Urinary bladder (tissue), 4 donors: Measurements from ENCODE around the gene CRELD2. TPM values are rescaled to one million over a fixed set of nuclear protein-coding genes. Genes with fewer than 3 reads are reported as not detected.

Experiments used
- DNase-seq: peaks from one replicate; pipeline ENCODE4 v3.0.0-alpha.2; 2015; ENCODE audit errors: extremely low spot score
- H3K27ac ChIP-seq: one replicate; pipeline ENCODE4 v1.5.1; 2013; ENCODE audit warnings: low read depth, mild to moderate bottlenecking, moderate library complexity
- H3K36me3 ChIP-seq: one replicate; pipeline ENCODE4 v1.6.1; 2013; ENCODE audit warnings: mild to moderate bottlenecking, moderate library complexity; ENCODE audit not compliant: insufficient read depth
- H3K4me1 ChIP-seq: one replicate; pipeline ENCODE4 v1.6.1; 2013; ENCODE audit warnings: mild to moderate bottlenecking, moderate library complexity; ENCODE audit not compliant: insufficient read depth
- H3K4me3 ChIP-seq: one replicate; pipeline ENCODE4 v1.5.1; 2013; ENCODE audit warnings: low read depth, low read length
- WGBS: extraction: QIAGEN DNeasy Blood & Tissue Kit; methylation state at CpG from one replicate; pipeline ENCODE4 v1.1.7; 2013; 5-methylcytosine and 5-hydroxymethylcytosine counted together
- polyA plus RNA-seq: library from polyadenylated mRNA; stranded (reverse); fragments of 200-250 nt; gene quantifications from one replicate; pipeline ENCODE4 v1.2.3, GENCODE V29; 2013
- total RNA-seq: library from RNA; depleted of rRNA; stranded (reverse); fragments of >200 nt; gene quantifications from one replicate; pipeline ENCODE4 v1.2.3, GENCODE V29; 2014
- donor health status: healthy with polysubstance abuse.
- donor health status: healthy.

The CRELD2 gene
- total and polyA plus RNA-seq, 2 donors = 19.3 to 37.3 TPM

DNA sequence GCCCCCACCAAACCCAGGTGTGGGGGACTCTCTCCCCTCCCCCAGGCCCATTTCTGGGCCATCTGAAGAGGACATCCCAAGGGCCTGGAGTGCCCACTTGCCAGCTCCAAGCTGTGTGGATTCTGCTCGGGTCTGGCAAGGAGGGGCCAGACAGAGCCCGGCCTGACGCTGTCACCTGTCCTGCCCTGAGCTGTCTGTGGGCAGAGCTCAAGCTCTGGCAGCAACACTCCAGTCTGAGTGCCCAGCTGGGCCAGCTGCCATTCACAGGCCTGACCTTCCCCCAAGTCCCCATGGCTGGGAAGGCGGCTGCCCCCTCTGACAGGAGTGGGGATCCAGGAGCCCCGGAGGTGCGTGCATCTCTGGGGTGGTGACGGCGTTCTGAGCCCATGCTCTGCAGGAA, 35.9 kb downstream of the CRELD2 start:
- 89% methylated on average over 8 of the region's 8 CpGs for WGBS
- Histone ChIP-seq H3K4me1 (no peaks in the 10 kb centered on the region), H3K36me3 (no peaks in the 10 kb centered on the region), H3K4me3 (no peak overlapping the region), H3K27ac (no peak overlapping the region)
- no peak for DNase-seq

DNA sequence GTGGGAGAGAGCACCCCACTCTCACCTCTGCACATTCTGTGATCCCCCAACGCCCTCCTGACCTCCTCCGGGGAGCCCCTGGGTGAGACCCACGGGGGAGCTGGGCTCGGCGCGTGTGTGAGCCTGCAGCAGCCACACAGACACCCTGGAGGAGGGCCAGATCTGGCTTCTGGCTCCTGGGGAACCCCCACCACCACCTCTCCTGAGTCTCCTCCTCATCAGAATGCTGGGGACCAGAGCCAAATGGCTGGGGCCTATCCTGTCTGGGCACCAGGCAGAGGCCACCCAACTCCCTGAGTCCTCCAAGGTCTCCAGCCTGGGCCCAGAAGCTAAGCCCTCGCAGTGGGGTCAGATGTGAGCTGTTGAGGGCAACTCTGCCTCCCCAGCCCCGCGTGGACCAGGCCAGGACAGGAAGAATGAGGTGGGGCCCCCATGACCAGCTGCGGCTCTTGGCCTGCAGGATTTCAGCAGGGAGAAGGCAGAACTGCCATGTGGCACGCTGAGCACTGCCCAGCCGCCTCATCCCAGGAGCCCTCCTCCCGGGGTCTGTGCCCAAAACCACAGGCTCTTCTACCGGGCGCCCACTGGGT, 36.7 kb downstream of the CRELD2 start:
- Histone ChIP-seq H3K27ac (no peak overlapping the region), H3K36me3 (no peaks in the 10 kb centered on the region), H3K4me1 (no peaks in the 10 kb centered on the region), H3K4me3 (no peak overlapping the region)
- 79% methylated on average over 15 of the region's 15 CpGs for WGBS
- no peak for DNase-seq

DNA sequence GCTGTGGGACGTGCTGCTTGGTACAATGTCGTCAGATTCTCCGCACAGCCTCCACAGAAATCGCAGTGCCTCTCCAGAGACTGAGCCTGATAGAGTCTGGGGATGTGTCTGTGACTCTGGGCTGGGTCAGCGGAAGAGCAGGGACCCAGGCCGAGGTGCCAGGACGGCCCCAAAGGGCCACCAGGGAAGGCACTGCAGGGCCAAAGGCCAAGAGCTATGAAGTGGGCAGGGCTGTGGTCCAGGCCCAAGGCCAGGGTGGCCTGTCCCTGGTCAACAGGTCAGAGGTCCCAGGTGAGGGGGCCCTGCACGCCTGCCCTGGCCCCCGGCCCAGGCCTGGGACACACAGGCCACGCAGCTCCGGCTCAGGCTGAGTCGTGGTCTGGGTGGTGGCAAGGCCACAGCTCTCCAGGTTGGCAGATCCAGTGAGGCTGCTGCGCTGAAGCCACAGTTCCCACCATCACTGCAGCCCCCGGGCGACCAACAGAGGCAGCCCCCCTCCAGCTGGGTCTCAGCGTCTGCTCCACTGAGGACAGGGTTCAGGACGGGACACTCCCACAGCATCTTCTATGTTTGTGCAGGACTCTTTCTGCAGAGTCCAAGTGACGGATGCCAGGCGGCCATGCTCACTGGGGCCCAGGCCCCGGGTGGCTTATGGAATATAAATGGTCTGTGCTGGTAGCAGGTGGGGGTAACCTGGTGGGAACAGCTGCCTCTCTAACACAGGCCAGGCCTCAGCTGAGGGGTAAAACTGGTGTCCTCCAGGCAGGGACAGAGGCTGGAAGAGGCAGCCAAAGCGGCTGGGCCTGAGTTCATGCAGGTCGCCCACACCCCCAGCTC, 37.4 kb downstream of the CRELD2 start:
- H3K27ac ChIP-seq = no peak overlapping the region
- H3K36me3 ChIP-seq = no peaks in the 10 kb centered on the region
- 93% methylated on average over 22 of the region's 22 CpGs for WGBS
- DNase-seq = no peak
- H3K4me3 ChIP-seq = no peak overlapping the region
- no peaks in the 10 kb centered on the region for H3K4me1 ChIP-seq

DNA sequence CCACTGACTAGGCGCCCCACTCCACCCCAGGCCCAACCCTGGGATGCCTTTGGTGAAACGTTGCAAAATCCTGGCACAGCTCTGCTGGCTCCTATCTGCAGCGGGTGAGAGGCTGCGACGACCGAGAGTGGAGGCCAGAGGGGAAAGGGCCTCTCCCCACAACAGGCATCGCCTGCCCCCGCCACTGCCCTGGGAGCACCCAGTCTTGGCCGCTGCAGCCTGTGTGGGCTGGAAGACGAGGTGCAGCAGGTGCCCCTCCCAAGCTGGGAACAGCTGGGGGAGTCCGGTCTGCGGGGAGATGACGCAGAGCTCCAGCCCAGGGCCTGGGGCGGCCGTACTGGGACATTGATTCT, 38.0 kb downstream of the CRELD2 start:
- 78% methylated on average over 15 of the region's 15 CpGs for WGBS
- Histone ChIP-seq H3K4me3 (no peak overlapping the region), H3K4me1 (no peaks in the 10 kb centered on the region), H3K27ac (no peak overlapping the region), H3K36me3 (no peaks in the 10 kb centered on the region)
- no peak for DNase-seq

DNA sequence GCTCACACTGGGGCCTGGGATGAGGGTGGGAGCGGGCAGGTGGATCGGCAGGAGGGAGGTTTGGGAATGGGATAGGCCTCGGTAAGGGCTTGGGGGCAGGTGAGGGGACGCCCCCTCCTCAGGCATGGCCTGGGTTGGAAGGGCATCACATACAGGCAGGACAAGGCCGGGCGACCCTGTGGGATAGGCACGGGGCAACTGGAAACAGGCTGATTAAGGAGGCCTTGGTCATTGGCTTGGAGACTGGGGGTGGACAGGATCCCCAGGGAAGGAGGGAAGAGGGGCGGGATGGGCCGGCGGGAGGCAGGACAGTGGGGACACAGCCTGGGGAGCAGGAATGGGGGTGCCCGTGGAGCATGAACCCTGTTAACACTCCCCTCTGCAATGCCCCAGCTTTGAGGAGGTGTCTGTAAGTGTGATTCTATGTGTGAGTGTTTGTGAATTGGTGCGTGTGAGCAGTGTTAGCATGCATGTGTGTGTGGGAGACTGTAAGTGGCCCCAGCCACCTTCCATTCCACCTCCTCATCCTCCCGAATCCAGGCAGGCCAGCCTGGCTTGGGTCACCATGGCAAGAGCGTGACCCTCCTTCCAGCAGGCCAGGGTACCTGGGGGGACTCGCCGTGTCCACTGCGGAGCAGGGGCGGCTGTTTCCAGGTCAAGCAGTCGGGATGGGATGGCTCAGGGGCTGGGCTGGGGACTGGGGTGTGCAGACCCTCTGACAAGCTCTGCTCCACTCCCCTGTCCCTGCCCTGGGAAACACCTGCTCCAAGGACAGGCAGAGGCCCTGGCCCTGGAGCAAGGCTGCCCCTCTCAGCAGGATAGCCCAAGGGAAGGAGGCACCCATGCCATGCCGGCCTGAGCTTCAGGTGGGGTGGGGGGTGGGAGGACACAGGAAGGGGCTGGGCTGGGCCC, 38.7 kb downstream of the CRELD2 start:
- no peak for DNase-seq
- Histone ChIP-seq H3K4me3 (no peak overlapping the region), H3K36me3 (no peaks in the 10 kb centered on the region), H3K4me1 (no peaks in the 10 kb centered on the region), H3K27ac (no peak overlapping the region)
- 89% methylated on average over 20 of the region's 20 CpGs for WGBS

DNA sequence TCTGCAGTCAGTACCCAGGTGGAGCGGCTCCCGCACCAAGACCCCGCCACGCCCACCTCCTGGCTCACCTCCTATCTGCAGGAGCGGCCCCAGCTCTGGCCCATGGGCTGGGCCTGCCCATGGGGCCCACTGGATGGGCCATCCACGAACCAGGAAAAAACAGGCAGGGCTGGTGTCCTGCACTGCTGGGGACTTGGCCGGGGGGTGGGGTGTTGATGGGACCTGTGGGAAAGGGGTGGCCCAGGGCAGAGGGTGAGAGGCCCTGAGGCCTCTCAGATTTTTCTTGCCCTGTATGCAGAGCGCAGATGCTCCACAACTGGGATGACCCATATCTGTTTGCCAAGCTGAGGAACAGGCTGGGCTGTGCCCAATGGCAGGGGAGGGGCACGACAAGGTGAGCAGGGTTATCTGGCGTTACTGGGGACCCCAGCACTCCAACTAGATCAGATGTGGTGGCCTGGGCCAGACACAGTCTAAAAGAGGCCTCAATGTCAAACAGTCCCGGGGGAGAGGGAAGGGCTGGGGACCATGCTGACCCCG, 39.5 kb downstream of the CRELD2 start:
- DNase-seq = no peak
- peaks cover 2% of the 10 kb centered on the region for H3K4me1 ChIP-seq
- H3K36me3 ChIP-seq = peaks cover 2% of the 10 kb centered on the region
- no peak overlapping the region for H3K4me3 ChIP-seq
- H3K27ac ChIP-seq = no peak overlapping the region
- WGBS = 80% methylated on average over 12 of the region's 12 CpGs

DNA sequence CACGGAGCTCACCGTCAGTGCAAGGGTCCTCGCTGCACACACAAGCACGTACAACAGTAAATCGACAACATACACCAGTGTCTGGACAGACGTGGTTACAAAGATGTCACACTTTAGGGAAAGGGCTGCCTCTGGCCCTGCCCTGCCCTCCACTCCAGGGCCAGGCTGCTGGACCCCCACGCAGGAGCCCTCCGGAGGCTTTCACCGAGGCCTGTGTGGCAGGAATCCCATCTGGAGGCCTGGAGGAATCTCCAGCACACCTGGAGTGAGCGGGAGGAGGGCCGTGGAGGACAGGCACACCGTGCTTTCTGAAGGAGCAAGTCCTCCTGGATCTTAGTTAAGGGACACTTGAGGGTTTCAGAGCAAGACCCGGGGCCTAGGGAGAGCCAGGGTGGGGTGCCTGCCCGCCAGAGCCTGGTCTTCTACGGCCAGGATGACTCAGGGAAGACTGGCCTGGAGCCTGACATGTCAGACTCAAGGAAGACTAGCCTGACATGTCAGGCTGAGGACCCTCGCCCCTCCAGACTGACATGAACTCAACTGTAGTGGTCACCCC, 40.0 kb downstream of the CRELD2 start:
- Histone ChIP-seq H3K27ac (no peak overlapping the region), H3K4me3 (no peak overlapping the region), H3K4me1 (peaks cover 5% of the 10 kb centered on the region), H3K36me3 (peaks cover 2% of the 10 kb centered on the region)
- DNase-seq = no peak
- WGBS = 86% methylated on average over 16 of the region's 16 CpGs

DNA sequence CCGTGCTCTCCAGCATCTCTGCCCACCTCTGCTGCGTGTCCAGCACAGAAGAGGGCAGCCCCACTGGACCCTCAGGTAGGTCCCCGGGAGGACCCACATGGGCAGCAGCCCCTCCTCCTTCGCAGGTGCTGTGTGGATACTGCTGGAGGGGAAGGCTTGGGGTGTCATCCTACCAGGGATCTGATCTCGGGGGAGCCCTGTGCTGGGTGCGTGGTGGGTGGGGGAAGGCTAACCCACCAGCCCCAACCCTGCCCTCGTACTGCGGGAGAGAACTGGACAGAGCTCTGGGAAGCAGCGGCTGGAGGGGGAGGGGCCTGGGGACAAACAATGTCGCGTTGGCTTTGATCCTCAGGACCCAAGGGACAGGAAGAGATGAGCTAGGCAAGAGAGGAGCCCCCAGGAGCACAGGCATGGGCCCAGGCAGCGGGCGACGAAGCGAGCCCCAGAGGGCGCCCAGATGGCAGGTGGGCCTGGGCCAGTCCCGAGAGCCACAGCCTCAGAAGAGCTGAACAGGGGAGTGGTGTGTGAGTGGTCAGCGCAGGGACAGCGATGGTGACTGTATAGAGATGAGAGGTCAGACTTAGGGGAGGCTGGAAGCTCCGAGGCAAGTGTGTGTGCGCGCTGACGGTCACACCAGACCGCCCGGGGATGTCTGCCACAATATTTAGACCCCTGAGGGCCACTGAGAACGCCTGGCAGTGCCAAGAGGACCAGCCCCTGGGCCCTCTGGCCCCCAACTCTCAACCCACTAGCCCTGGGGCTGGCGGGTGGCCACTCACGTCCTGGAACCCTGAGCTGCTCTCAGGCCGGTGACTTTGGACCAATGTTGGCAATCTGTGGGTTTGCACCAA, 40.7 kb downstream of the CRELD2 start:
- Histone ChIP-seq H3K36me3 (peaks cover 2% of the 10 kb centered on the region), H3K4me1 (peaks cover 5% of the 10 kb centered on the region), H3K27ac (no peak overlapping the region), H3K4me3 (peak overlapping the region; percentile 90)
- 80% methylated on average over 29 of the region's 29 CpGs for WGBS
- DNase-seq = no peak

DNA sequence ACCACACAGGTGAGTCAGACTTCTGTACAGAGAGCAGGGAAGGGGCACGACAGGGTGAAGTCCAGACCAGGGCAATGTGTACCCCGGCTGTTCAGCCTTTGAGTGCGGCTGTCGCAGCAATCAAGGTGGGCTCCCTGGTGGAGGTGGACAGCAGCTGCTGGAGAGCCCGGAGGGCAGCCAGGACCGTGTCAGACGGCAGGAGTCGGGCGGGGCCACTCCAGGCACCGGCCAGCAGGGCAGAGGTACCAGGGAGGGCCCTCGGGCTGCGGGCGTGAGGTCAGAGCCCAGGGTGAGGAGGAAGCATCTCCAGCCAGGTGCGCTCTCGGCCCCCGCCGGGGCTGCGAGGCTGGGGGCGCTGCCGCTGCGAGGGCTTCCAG, 41.3 kb downstream of the CRELD2 start:
- H3K4me1 ChIP-seq = peaks cover 5% of the 10 kb centered on the region
- no peak for DNase-seq
- H3K4me3 ChIP-seq = peak overlapping the region; percentile 90
- WGBS = 8% methylated on average over 21 of the region's 21 CpGs
- peak overlapping the region; percentile 55 for H3K27ac ChIP-seq
- H3K36me3 ChIP-seq = peaks cover 2% of the 10 kb centered on the region

DNA sequence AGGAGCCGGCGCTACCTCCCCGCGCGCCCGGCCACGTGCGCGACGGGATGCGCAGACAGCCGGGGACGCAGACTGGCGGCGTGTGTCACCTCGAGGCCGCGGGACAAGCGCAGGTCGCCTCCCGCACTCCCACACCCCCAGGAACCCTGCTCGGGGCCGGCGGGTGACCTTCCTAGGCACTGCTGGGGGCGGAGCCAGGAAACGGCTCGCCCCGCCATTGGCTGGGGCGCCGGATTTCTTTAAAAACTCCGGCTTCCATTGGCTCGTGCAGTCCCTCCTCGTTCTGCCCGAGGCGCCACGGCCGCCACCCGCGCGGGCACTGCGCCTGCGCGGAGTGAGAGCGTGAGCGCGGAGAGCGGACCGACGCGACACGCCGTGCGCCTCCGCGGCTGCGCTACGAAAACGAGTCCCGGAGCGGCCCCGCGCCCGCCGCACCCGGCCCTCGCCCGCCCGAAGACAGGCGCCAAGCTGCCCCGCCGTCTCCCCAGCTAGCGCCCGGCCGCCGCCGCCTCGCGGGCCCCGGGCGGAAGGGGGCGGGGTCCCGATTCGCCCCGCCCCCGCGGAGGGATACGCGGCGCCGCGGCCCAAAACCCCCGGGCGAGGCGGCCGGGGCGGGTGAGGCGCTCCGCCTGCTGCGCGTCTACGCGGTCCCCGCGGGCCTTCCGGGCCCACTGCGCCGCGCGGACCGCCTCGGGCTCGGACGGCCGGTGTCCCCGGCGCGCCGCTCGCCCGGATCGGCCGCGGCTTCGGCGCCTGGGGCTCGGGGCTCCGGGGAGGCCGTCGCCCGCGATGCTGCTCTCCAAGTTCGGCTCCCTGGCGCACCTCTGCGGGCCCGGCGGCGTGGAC, 41.9 kb downstream of the CRELD2 start, which contains the start of gene PIM3:
TSS of gene PIM3 (plus strand) at position 614 of the 846 bp plus-strand sequence. CDS start at position 790, 176 bp downstream.
- H3K36me3 ChIP-seq = peaks cover 2% of the 10 kb centered on the region
- DNase-seq = peak; percentile 82
- peak within 1 kb of the TSS; percentile 90 for H3K4me3 ChIP-seq
- H3K27ac ChIP-seq = peak within 1 kb of the TSS; percentile 96
- H3K4me1 ChIP-seq = peaks cover 5% of the 10 kb centered on the region
- under 1% methylated on average over 137 of the region's 137 CpGs for WGBS

DNA sequence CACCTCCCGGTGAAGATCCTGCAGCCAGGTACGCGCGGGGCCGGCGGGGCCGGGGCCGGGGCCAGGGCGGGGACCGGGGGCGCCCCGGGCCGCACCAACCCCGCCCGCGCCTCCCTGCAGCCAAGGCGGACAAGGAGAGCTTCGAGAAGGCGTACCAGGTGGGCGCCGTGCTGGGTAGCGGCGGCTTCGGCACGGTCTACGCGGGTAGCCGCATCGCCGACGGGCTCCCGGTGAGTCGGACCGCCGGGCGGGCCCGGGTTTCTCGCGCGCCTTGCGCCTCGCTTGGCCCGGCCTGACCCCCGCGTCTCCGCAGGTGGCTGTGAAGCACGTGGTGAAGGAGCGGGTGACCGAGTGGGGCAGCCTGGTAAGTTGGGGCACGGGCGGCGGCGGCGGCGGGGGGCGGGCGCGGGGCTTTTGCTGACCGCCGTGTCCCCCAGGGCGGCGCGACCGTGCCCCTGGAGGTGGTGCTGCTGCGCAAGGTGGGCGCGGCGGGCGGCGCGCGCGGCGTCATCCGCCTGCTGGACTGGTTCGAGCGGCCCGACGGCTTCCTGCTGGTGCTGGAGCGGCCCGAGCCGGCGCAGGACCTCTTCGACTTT, 42.7 kb downstream of the CRELD2 start:
- no peak for DNase-seq
- under 1% methylated on average over 82 of the region's 84 CpGs for WGBS
- peak overlapping the region; percentile 94 for H3K27ac ChIP-seq
- H3K4me3 ChIP-seq = peak overlapping the region; percentile 90
- H3K36me3 ChIP-seq = peaks cover 4% of the 10 kb centered on the region
- peaks cover 5% of the 10 kb centered on the region for H3K4me1 ChIP-seq
